H9 (cell line): ENCODE data around the gene RFPL2. TPM values are rescaled to one million over a fixed set of nuclear protein-coding genes. Genes with fewer than 3 reads are reported as not detected.

Experiments used
- DNase-seq: peaks from one replicate; pipeline ENCODE4 v3.0.0-alpha.2; 2017
- H2AFZ ChIP-seq: one replicate; pipeline ENCODE4 v1.6.1; 2013; ENCODE audit warnings: mild to moderate bottlenecking, low read length, control low read depth, moderate library complexity
- H2AK5ac ChIP-seq: 2 replicates; pipeline ENCODE4 v1.6.1; 2013; ENCODE audit warnings: low read length, control low read depth, mixed read lengths; ENCODE audit not compliant: insufficient read length
- H2BK120ac ChIP-seq: one replicate; pipeline ENCODE4 v1.6.1; 2013; ENCODE audit warnings: low read depth, mild to moderate bottlenecking, low read length, control low read depth, inconsistent platforms; ENCODE audit not compliant: poor library complexity, severe bottlenecking
- H2BK12ac ChIP-seq: 2 replicates; pipeline ENCODE4 v1.6.1; 2013; ENCODE audit warnings: low read length, control low read depth, mixed read lengths, low read depth; ENCODE audit not compliant: insufficient read length
- H2BK15ac ChIP-seq: 2 replicates; pipeline ENCODE4 v1.6.1; 2013; ENCODE audit warnings: low read depth, low read length, control low read depth
- H2BK20ac ChIP-seq: one replicate; pipeline ENCODE4 v1.6.1; 2013; ENCODE audit warnings: low read depth, mild to moderate bottlenecking, low read length, control low read depth, inconsistent platforms; ENCODE audit not compliant: poor library complexity, severe bottlenecking
- H2BK5ac ChIP-seq: 2 replicates; pipeline ENCODE4 v1.6.1; 2013; ENCODE audit warnings: low read length, control low read depth, mixed read lengths; ENCODE audit not compliant: insufficient read length
- H3K14ac ChIP-seq: 2 replicates; pipeline ENCODE4 v1.6.1; 2013; ENCODE audit warnings: low read length, control low read depth; ENCODE audit not compliant: insufficient read depth
- H3K18ac ChIP-seq: 2 replicates; pipeline ENCODE4 v1.6.1; 2013; ENCODE audit warnings: low read depth, mild to moderate bottlenecking, mixed read lengths, low read length, control low read depth; ENCODE audit not compliant: insufficient read length
- H3K23ac ChIP-seq: 2 replicates; pipeline ENCODE4 v1.6.1; 2013; ENCODE audit warnings: low read length, control low read depth, mixed read lengths, low read depth; ENCODE audit not compliant: insufficient read length
- H3K23me2 ChIP-seq: 2 replicates; pipeline ENCODE4 v1.6.1; 2013; ENCODE audit warnings: low read depth, mild to moderate bottlenecking, mixed read lengths, low read length, control low read depth; ENCODE audit not compliant: insufficient read length, poor library complexity, severe bottlenecking
- H3K27ac ChIP-seq: 2 replicates; pipeline ENCODE4 v1.5.1; 2013; ENCODE audit warnings: low read length, control low read depth, mixed read lengths, low read depth; ENCODE audit not compliant: insufficient read length
- H3K27me3 ChIP-seq: 2 replicates; pipeline ENCODE4 v1.6.1; 2013; ENCODE audit warnings: low read length, control low read depth, inconsistent platforms; ENCODE audit not compliant: insufficient read depth
- H3K4ac ChIP-seq: 2 replicates; pipeline ENCODE4 v1.6.1; 2013; ENCODE audit warnings: low read depth, mild to moderate bottlenecking, control low read depth, inconsistent platforms, low read length, moderate library complexity
- H3K4me1 ChIP-seq: 2 replicates; pipeline ENCODE4 v1.6.1; 2013; ENCODE audit warnings: low read length, control low read depth, inconsistent platforms; ENCODE audit not compliant: insufficient read depth
- H3K4me2 ChIP-seq: 2 replicates; pipeline ENCODE4 v1.6.1; 2013; ENCODE audit warnings: low read length, control low read depth, mixed read lengths; ENCODE audit not compliant: insufficient read length, insufficient read depth
- H3K56ac ChIP-seq: 2 replicates; pipeline ENCODE4 v1.6.1; 2013; ENCODE audit warnings: low read depth, mild to moderate bottlenecking, mixed read lengths, low read length, control low read depth; ENCODE audit not compliant: insufficient read length
- H3K79me1 ChIP-seq: 2 replicates; pipeline ENCODE4 v1.6.1; 2013; ENCODE audit warnings: low read depth, mild to moderate bottlenecking, moderate library complexity, low read length, control low read depth, inconsistent platforms; ENCODE audit not compliant: insufficient read depth, poor library complexity, severe bottlenecking
- H3K79me2 ChIP-seq: 2 replicates; pipeline ENCODE4 v1.6.1; 2013; ENCODE audit warnings: low read length, control low read depth, inconsistent platforms; ENCODE audit not compliant: insufficient read depth
- H3K9ac ChIP-seq: 2 replicates; pipeline ENCODE4 v1.6.1; 2013; ENCODE audit warnings: low read length, control low read depth, mixed read lengths; ENCODE audit not compliant: insufficient read length; ENCODE audit errors: extremely low read depth
- H3K9me3 ChIP-seq: one replicate; pipeline ENCODE4 v1.6.1; 2013; ENCODE audit warnings: low read depth, low read length, inconsistent platforms; ENCODE audit not compliant: control insufficient read depth
- H3T11ph ChIP-seq: one replicate; pipeline ENCODE4 v1.6.1; 2013; ENCODE audit warnings: mild to moderate bottlenecking, low read length, control low read depth, inconsistent platforms
- H4K20me1 ChIP-seq: one replicate; pipeline ENCODE4 v1.6.1; 2013; ENCODE audit not compliant: control insufficient read depth, insufficient read length, insufficient read depth
- H4K5ac ChIP-seq: 2 replicates; pipeline ENCODE4 v1.6.1; 2013; ENCODE audit warnings: low read depth, mild to moderate bottlenecking, mixed read lengths, low read length, control low read depth; ENCODE audit not compliant: insufficient read length
- H4K8ac ChIP-seq: replicated peaks from 2 replicates; pipeline ENCODE4 v1.6.1; 2013; ENCODE audit warnings: low read length, control low read depth, mixed read lengths, low read depth; ENCODE audit not compliant: insufficient read length
- H4K91ac ChIP-seq: 2 replicates; pipeline ENCODE4 v1.6.1; 2013; ENCODE audit warnings: low read depth, mild to moderate bottlenecking, moderate library complexity, mixed read lengths, low read length, control low read depth; ENCODE audit not compliant: insufficient read length
- H3K27ac Mint-ChIP-seq, 3 experiments: 2 replicates in 2 of 3; 3 replicates in 1 of 3; pipeline ENCODE4 v1.8.0; 2020 to 2021; ENCODE audit warnings: mixed read lengths in 3 of 3, mild to moderate bottlenecking in 1 of 3, moderate library complexity in 1 of 3
- H3K27me3 Mint-ChIP-seq: 2 replicates; pipeline ENCODE4 v1.8.0; 2021; ENCODE audit warnings: low read depth, mild to moderate bottlenecking, moderate library complexity, mixed read lengths
- H3K36me3 Mint-ChIP-seq, 3 experiments: 2 replicates in 2 of 3; 3 replicates in 1 of 3; pipeline ENCODE4 v1.8.0; 2020 to 2021; ENCODE audit warnings: low read depth in 3 of 3, mixed read lengths in 3 of 3; ENCODE audit not compliant: insufficient read depth in 1 of 3
- H3K4me1 Mint-ChIP-seq, 2 experiments: 2 replicates each; pipeline ENCODE4 v1.8.0; 2020; ENCODE audit warnings: mixed read lengths in 2 of 2
- H3K4me3 Mint-ChIP-seq, 2 experiments: 2 replicates in 1 of 2; 3 replicates in 1 of 2; pipeline ENCODE4 v1.8.0; 2020 to 2021; ENCODE audit warnings: mild to moderate bottlenecking in 2 of 2, mixed read lengths in 2 of 2, moderate library complexity in 1 of 2
- H3K9me3 Mint-ChIP-seq, 2 experiments: 2 replicates in 1 of 2; 3 replicates in 1 of 2; pipeline ENCODE4 v1.8.0; 2020; ENCODE audit warnings: mild to moderate bottlenecking in 2 of 2, mixed read lengths in 2 of 2, moderate library complexity in 1 of 2
- CTCF ChIP-seq: fragments of 200-600 bp; sonication (generic); conservative IDR thresholded peaks from 3 replicates; pipeline ENCODE4 v1.8.0; 2021; ENCODE audit warnings: antibody characterized with exemption, mild to moderate bottlenecking
- WGBS: extraction: QIAGEN DNeasy Blood & Tissue Kit; methylation state at CpG from one replicate; pipeline ENCODE4 v1.1.7; 2013; ENCODE audit warnings: missing lambda C conversion rate, low lambda C conversion rate, mixed read lengths; ENCODE audit not compliant: insufficient read length; ENCODE audit errors: extremely low coverage; 5-methylcytosine and 5-hydroxymethylcytosine counted together
- total RNA-seq: library from RNA; stranded (reverse); gene quantifications from 2 replicates; pipeline ENCODE4 v1.2.1, GENCODE V29; 2021

Gene RFPL2
- total RNA-seq, 1 experiment from 2014 or later: not detected

GRCh38 chr22:32207971-32208480, 3.2 kb upstream of the RFPL2 start:
- Mint-ChIP-seq H3K27me3 (peaks cover 74% of the 10 kb centered on the region), H3K4me1 (peaks cover 22 to 42% of the 10 kb centered on the region in 2 experiments), H3K27ac (peak overlapping the region in 1 of 3 experiments; percentile 67; a peak in 1 of 7 replicates), H3K36me3 (no peaks in the 10 kb centered on the region; a peak in 1 of 7 replicates), H3K4me3 (no peak overlapping the region), H3K9me3 (no peaks in the 10 kb centered on the region)
- Histone ChIP-seq H2AFZ (no peak overlapping the region), H2BK20ac (no peak overlapping the region), H3K27me3 (peaks cover 6% of the 10 kb centered on the region; the same call in 1 of the 2 replicates), H3T11ph (no peak overlapping the region), H3K23ac (no peak overlapping the region), H3K14ac (no peak overlapping the region), H3K9ac (no peak overlapping the region), H2BK5ac (no peak overlapping the region), H3K4me2 (no peak overlapping the region), H4K91ac (no peak overlapping the region), H4K5ac (no peak overlapping the region), H3K23me2 (peaks cover 13% of the 10 kb centered on the region), H3K18ac (no peak overlapping the region), H4K20me1 (no peaks in the 10 kb centered on the region), H3K79me1 (no peaks in the 10 kb centered on the region), H2BK120ac (no peak overlapping the region), H3K4me1 (no peaks in the 10 kb centered on the region; the same call in 1 of the 2 replicates), H3K27ac (no peak overlapping the region), H2AK5ac (no peak overlapping the region), H3K56ac (no peak overlapping the region), H4K8ac (no peak overlapping the region), H3K9me3 (no peaks in the 10 kb centered on the region), H2BK15ac (no peak overlapping the region), H2BK12ac (no peak overlapping the region), H3K4ac (no peak overlapping the region), H3K79me2 (no peaks in the 10 kb centered on the region)
- no CpG with 5 or more reads among the region's 4 CpGs for WGBS
- no peak for DNase-seq
- no peak for TF ChIP-seq CTCF
